DOHH2 (cell line): ENCODE measurements around the gene PHF20.

Experiments used
- H3F3A ChIP-seq: fragments of 200-600 bp; sonication (generic), shearing (Covaris generic); 2 replicates; pipeline ENCODE4 v1.6.0; 2016; ENCODE audit warnings: antibody characterized with exemption, mild to moderate bottlenecking; ENCODE audit not compliant: control insufficient read depth, insufficient read depth
- H3K27ac ChIP-seq: fragments of 200-600 bp; sonication (generic); 2 replicates; pipeline ENCODE4 v1.5.1; 2014; ENCODE audit warnings: low read depth, mild to moderate bottlenecking, low read length, moderate library complexity
- H3K27me3 ChIP-seq: fragments of 200-600 bp; sonication (generic); 2 replicates; pipeline ENCODE4 v1.6.1; 2014; ENCODE audit warnings: mild to moderate bottlenecking, low read length, mixed read lengths; ENCODE audit not compliant: control insufficient read depth
- H3K36me3 ChIP-seq: fragments of 200-600 bp; sonication (generic); 2 replicates; pipeline ENCODE4 v1.6.1; 2014; ENCODE audit warnings: mild to moderate bottlenecking, low read length, moderate library complexity, mixed read lengths; ENCODE audit not compliant: control insufficient read depth
- H3K4me1 ChIP-seq: fragments of 200-600 bp; sonication (generic); 2 replicates; pipeline ENCODE4 v1.6.1; 2014; ENCODE audit warnings: mild to moderate bottlenecking, low read length, mixed read lengths; ENCODE audit not compliant: control insufficient read depth
- H3K4me2 ChIP-seq: fragments of 200-600 bp; sonication (generic); 2 replicates; pipeline ENCODE4 v1.6.0; 2014; ENCODE audit warnings: mild to moderate bottlenecking, low read length, moderate library complexity
- H3K4me3 ChIP-seq: fragments of 200-600 bp; sonication (generic); 2 replicates; pipeline ENCODE4 v1.5.1; 2014; ENCODE audit warnings: mild to moderate bottlenecking, low read length, mixed read lengths
- H3K79me2 ChIP-seq: fragments of 200-600 bp; sonication (generic); 2 replicates; pipeline ENCODE4 v1.6.1; 2014; ENCODE audit warnings: mild to moderate bottlenecking, low read length, mixed read lengths; ENCODE audit not compliant: control insufficient read depth
- H3K9me2 ChIP-seq: fragments of 200-600 bp; sonication (generic); replicated peaks from 2 replicates; pipeline ENCODE4 v1.6.1; 2014; ENCODE audit warnings: mild to moderate bottlenecking, low read length, mixed read lengths; ENCODE audit not compliant: control insufficient read depth
- H3K9me3 ChIP-seq: fragments of 200-600 bp; sonication (generic); 2 replicates; pipeline ENCODE4 v1.6.1; 2014; ENCODE audit warnings: antibody characterized with exemption, low read length, mixed read lengths; ENCODE audit not compliant: control insufficient read depth, insufficient read depth
- H4K20me1 ChIP-seq: fragments of 200-600 bp; sonication (generic); 2 replicates; pipeline ENCODE4 v1.6.0; 2014; ENCODE audit warnings: low read depth, mild to moderate bottlenecking, antibody characterized with exemption, low read length, moderate library complexity; ENCODE audit not compliant: control insufficient read depth, insufficient read depth
- EZH2phosphoT487 ChIP-seq: fragments of 200-600 bp; sonication (generic); IDR thresholded peaks from 2 replicates; pipeline ENCODE4 v1.6.1; 2017; ENCODE audit warnings: borderline replicate concordance, mild to moderate bottlenecking, antibody characterized with exemption, low read length, moderate library complexity, mixed read lengths
- TF ChIP-seq, protein P1 (sequence below): fragments of 200-600 bp; sonication (generic); IDR thresholded peaks from one replicate; pipeline ENCODE4 v1.5.1; 2014; ENCODE audit warnings: antibody characterized with exemption, mild to moderate bottlenecking, low read depth, low read length; ENCODE audit not compliant: poor library complexity, severe bottlenecking

The PHF20 gene

GRCh38 chr20:35730583-35731468 lies 41.0 kb upstream of the PHF20 start:
- no peak overlapping the region for H3K4me3 ChIP-seq
- H3K27me3 ChIP-seq, result no peaks in the 10 kb centered on the region
- no peak overlapping the region for H3K4me2 ChIP-seq
- peaks cover 99% of the 10 kb centered on the region for H3K36me3 ChIP-seq
- peaks cover 16% of the 10 kb centered on the region for H3K4me1 ChIP-seq
- no peaks in the 10 kb centered on the region for H3K9me2 ChIP-seq
- H3K9me3 ChIP-seq, result no peaks in the 10 kb centered on the region
- H4K20me1 ChIP-seq, result peaks cover 42% of the 10 kb centered on the region
- H3F3A ChIP-seq, result peaks cover 40% of the 10 kb centered on the region
- no peak overlapping the region for H3K27ac ChIP-seq
- peaks cover 96% of the 10 kb centered on the region for H3K79me2 ChIP-seq
- TF ChIP-seq, protein P1, sequence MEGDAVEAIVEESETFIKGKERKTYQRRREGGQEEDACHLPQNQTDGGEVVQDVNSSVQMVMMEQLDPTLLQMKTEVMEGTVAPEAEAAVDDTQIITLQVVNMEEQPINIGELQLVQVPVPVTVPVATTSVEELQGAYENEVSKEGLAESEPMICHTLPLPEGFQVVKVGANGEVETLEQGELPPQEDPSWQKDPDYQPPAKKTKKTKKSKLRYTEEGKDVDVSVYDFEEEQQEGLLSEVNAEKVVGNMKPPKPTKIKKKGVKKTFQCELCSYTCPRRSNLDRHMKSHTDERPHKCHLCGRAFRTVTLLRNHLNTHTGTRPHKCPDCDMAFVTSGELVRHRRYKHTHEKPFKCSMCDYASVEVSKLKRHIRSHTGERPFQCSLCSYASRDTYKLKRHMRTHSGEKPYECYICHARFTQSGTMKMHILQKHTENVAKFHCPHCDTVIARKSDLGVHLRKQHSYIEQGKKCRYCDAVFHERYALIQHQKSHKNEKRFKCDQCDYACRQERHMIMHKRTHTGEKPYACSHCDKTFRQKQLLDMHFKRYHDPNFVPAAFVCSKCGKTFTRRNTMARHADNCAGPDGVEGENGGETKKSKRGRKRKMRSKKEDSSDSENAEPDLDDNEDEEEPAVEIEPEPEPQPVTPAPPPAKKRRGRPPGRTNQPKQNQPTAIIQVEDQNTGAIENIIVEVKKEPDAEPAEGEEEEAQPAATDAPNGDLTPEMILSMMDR, result no peak
- no peak for TF ChIP-seq EZH2phosphoT487

DNA sequence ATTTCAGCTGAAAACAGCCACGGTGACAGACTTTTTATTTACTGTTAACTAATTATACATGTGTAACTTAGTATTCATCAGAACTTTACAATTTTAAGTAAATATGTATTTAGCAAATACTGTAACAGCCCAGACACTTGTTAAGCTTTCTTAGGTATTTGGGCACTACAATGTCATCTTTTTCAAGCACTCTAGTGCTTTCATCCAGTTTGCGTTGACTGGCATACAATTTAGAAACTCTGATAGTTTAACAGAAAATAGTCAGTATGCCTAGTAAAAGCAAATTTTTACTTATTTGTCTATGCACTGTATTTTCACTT lies 40.4 kb upstream of the PHF20 start:
- H3K79me2 ChIP-seq, result peaks cover 96% of the 10 kb centered on the region
- no peaks in the 10 kb centered on the region for H3K27me3 ChIP-seq
- H4K20me1 ChIP-seq, result peaks cover 42% of the 10 kb centered on the region
- no peaks in the 10 kb centered on the region for H3K9me3 ChIP-seq
- TF ChIP-seq EZH2phosphoT487, result no peak
- TF ChIP-seq, protein P1, result no peak
- H3F3A ChIP-seq, result peaks cover 40% of the 10 kb centered on the region
- no peak overlapping the region for H3K4me3 ChIP-seq
- H3K27ac ChIP-seq, result no peak overlapping the region
- H3K9me2 ChIP-seq, result no peaks in the 10 kb centered on the region
- H3K4me1 ChIP-seq, result peaks cover 22% of the 10 kb centered on the region
- peaks cover 99% of the 10 kb centered on the region for H3K36me3 ChIP-seq
- H3K4me2 ChIP-seq, result no peak overlapping the region

DNA sequence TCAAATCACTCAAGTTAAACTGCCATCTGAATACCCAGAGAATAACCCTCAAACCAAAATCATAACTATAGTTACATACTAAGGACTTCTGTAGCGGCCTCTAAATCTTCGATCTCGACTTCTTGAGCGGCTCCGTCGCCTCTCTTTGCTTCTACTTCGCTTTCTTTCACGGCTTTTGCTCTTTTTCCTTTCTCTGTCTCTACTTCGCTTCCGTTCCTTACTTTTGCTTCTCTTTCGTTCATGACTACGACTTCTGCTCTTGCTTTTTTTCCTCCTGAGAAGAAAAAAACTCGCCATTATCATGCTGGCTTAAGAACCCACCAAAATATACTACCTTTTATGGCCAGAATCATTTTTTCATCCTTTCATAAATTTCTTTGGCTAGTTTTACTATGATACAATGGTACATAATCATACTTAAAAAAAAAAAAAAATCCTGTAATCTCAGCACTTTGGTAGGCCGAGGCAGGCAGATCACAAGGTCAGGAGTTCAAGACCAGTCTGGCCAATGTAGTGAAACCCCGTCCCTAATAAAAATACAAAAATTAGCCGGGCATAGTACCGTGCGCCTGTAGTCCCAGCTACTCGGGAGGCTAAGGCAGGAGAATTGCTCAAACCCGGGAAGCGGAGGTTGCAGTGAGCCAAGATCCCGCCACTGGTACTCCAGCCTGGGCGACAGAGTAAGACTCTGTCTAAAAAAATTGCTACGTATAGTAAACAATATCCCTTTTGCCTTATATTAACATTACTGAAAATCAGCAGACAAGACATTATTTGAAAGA lies 39.8 kb upstream of the PHF20 start:
- H3K36me3 ChIP-seq, result peaks cover 98% of the 10 kb centered on the region
- no peaks in the 10 kb centered on the region for H3K9me2 ChIP-seq
- H4K20me1 ChIP-seq, result peaks cover 42% of the 10 kb centered on the region
- no peak overlapping the region for H3K4me2 ChIP-seq
- H3K9me3 ChIP-seq, result no peaks in the 10 kb centered on the region
- H3K79me2 ChIP-seq, result peaks cover 96% of the 10 kb centered on the region
- no peaks in the 10 kb centered on the region for H3K27me3 ChIP-seq
- no peak for TF ChIP-seq EZH2phosphoT487
- TF ChIP-seq, protein P1, result no peak
- H3K4me3 ChIP-seq, result no peak overlapping the region
- peaks cover 23% of the 10 kb centered on the region for H3K4me1 ChIP-seq
- H3F3A ChIP-seq, result peaks cover 39% of the 10 kb centered on the region
- no peak overlapping the region for H3K27ac ChIP-seq
